Osteoblast (primary cell): ENCODE results near the gene ARHGAP32. TPM values are rescaled to one million over a fixed set of nuclear protein-coding genes. Genes with fewer than 3 reads are reported as not detected.

ENCODE experiments used
- DNase-seq: peaks from one replicate; pipeline ENCODE4 v3.0.0; 2011; ENCODE audit warnings: low spot score, mixed read lengths; ENCODE audit not compliant: insufficient read length; ENCODE audit errors: missing footprints
- H2AFZ ChIP-seq: 2 replicates; pipeline ENCODE4 v1.6.0; 2011; ENCODE audit warnings: mild to moderate bottlenecking, low read length
- H3K27ac ChIP-seq: 2 replicates; pipeline ENCODE4 v1.5.1; 2011; ENCODE audit warnings: mild to moderate bottlenecking, low read depth, low read length, moderate library complexity
- H3K27me3 ChIP-seq: 2 replicates; pipeline ENCODE4 v1.6.0; 2012; ENCODE audit warnings: mild to moderate bottlenecking, control low read depth, inconsistent platforms, low read length, moderate library complexity; ENCODE audit not compliant: insufficient read depth
- H3K36me3 ChIP-seq: 2 replicates; pipeline ENCODE4 v1.5.1; 2011; ENCODE audit warnings: mild to moderate bottlenecking, low read length, control low read depth, moderate library complexity; ENCODE audit not compliant: insufficient read depth
- H3K4me1 ChIP-seq: 2 replicates; pipeline ENCODE4 v1.5.1; 2011; ENCODE audit warnings: mild to moderate bottlenecking, low read length, control low read depth, moderate library complexity; ENCODE audit not compliant: insufficient read depth
- H3K4me2 ChIP-seq: 2 replicates; pipeline ENCODE4 v1.6.0; 2011; ENCODE audit warnings: mild to moderate bottlenecking, low read length; ENCODE audit not compliant: insufficient read depth
- H3K4me3 ChIP-seq: fragments of 200-600 bp; sonication (generic); 3 replicates; pipeline ENCODE4 v1.5.1; 2012; ENCODE audit warnings: mild to moderate bottlenecking, low read length, inconsistent platforms; ENCODE audit not compliant: insufficient read depth
- H3K79me2 ChIP-seq: 2 replicates; pipeline ENCODE4 v1.6.0; 2012; ENCODE audit warnings: mild to moderate bottlenecking, low read length, control low read depth, inconsistent platforms; ENCODE audit not compliant: insufficient read depth
- H3K9me3 ChIP-seq: 2 replicates; pipeline ENCODE4 v1.5.1; 2011; ENCODE audit warnings: low read depth, low read length, control low read depth
- H4K20me1 ChIP-seq: 2 replicates; pipeline ENCODE4 v1.6.0; 2012; ENCODE audit warnings: mild to moderate bottlenecking, low read length, control low read depth; ENCODE audit not compliant: insufficient read depth
- total RNA-seq: library from RNA; depleted of rRNA; stranded (reverse); fragments of >200 nt; gene quantifications from 2 replicates; pipeline ENCODE4 v1.2.3, GENCODE V29; 2012
- TF ChIP-seq, protein P1 (sequence below): IDR thresholded peaks from 2 replicates; pipeline ENCODE4 v1.5.1; 2011; ENCODE audit warnings: mild to moderate bottlenecking, low read depth, low read length, moderate library complexity; ENCODE audit errors: extremely low read depth

The ARHGAP32 gene
- total RNA-seq, 1 donor = 25.3 TPM

DNA sequence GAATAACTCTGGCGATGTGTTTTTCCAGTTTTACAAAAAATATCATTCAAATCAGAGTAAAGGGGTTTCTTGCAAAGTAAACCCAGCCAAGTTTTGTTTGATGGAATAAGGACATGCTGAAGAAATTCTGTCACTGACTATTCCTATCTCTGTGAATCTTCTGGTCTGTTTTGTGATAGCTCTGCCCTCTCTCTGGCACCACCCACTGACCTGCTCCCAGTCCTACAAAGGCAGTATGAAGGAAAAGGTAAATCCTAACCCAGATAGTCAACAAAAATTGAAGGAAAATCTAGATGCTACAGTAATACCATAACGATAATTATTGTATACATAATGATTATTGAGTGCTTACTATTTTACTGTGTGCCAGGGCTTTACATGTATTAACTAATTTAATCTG lies 173.1 kb downstream of the ARHGAP32 start:
- TF ChIP-seq, protein P1, sequence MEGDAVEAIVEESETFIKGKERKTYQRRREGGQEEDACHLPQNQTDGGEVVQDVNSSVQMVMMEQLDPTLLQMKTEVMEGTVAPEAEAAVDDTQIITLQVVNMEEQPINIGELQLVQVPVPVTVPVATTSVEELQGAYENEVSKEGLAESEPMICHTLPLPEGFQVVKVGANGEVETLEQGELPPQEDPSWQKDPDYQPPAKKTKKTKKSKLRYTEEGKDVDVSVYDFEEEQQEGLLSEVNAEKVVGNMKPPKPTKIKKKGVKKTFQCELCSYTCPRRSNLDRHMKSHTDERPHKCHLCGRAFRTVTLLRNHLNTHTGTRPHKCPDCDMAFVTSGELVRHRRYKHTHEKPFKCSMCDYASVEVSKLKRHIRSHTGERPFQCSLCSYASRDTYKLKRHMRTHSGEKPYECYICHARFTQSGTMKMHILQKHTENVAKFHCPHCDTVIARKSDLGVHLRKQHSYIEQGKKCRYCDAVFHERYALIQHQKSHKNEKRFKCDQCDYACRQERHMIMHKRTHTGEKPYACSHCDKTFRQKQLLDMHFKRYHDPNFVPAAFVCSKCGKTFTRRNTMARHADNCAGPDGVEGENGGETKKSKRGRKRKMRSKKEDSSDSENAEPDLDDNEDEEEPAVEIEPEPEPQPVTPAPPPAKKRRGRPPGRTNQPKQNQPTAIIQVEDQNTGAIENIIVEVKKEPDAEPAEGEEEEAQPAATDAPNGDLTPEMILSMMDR = no peak
- H3K27ac ChIP-seq = no peak overlapping the region
- H2AFZ ChIP-seq = no peak overlapping the region
- H3K4me3 ChIP-seq = no peak overlapping the region
- H3K79me2 ChIP-seq = no peaks in the 10 kb centered on the region
- no peaks in the 10 kb centered on the region for H4K20me1 ChIP-seq
- no peak overlapping the region for H3K4me2 ChIP-seq
- H3K36me3 ChIP-seq = no peaks in the 10 kb centered on the region
- no peak for DNase-seq
- no peaks in the 10 kb centered on the region for H3K9me3 ChIP-seq
- H3K4me1 ChIP-seq = no peaks in the 10 kb centered on the region
- no peaks in the 10 kb centered on the region for H3K27me3 ChIP-seq

DNA sequence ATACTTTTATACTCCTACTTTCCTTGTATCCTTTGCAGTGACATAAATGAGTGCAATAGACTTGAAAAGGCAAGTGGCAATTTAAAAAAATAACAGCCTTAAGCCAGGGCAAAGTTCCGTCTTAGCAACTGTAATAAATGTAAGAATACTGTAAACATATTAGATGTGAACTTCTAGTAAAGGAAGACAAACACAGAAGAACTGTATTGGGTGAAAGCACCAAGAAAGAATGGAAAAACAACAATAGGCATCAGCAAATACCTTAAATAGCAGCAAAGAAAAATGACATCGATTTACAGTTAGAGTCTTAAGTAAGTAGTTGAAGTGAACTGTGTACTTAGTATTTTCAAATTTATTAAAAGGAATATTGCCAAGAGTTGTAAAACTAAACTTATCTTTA lies 174.0 kb downstream of the ARHGAP32 start:
- Histone ChIP-seq H2AFZ (no peak overlapping the region), H3K27me3 (no peaks in the 10 kb centered on the region), H3K27ac (no peak overlapping the region), H3K9me3 (no peaks in the 10 kb centered on the region), H3K4me3 (no peak overlapping the region), H4K20me1 (no peaks in the 10 kb centered on the region), H3K79me2 (no peaks in the 10 kb centered on the region), H3K4me2 (no peak overlapping the region), H3K4me1 (no peaks in the 10 kb centered on the region), H3K36me3 (no peaks in the 10 kb centered on the region)
- DNase-seq = no peak
- TF ChIP-seq, protein P1 = no peak

DNA sequence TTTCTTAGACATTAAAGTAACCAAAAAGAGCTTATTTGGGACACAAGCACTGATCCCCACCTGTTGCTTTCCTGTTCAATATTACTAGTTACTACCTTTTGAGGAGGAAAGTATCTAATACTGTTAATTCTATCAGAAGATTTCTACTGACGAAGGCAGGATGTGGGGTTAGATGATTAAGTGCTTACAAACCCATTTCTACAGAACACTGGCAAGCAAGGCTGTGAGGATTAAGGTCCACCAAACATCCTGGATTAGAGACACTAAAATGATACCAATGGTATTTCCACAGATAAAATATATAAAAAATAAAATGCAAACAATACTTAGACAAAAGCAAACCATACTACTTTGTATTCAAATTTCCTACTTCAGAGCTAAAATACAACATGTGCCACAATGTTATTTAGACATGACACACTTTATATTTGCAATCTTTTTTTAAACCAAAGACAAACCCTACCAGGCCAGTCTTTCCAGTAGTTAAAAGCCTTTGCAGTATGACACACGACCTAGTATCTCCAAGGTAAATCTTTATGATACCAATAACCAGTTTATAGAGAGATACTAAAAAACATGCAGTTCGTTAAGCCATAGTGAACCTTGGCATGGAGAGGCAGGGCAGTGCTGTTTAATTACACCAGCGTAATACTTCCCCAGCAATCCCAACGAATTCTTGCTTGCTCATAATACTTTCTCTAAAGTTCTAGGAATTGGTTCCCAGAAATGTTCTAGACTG lies 178.2 kb downstream of the ARHGAP32 start:
- no peak overlapping the region for H3K27ac ChIP-seq
- no peaks in the 10 kb centered on the region for H3K4me1 ChIP-seq
- no peak overlapping the region for H2AFZ ChIP-seq
- H3K27me3 ChIP-seq = no peaks in the 10 kb centered on the region
- TF ChIP-seq, protein P1 = no peak
- no peaks in the 10 kb centered on the region for H3K9me3 ChIP-seq
- no peaks in the 10 kb centered on the region for H3K79me2 ChIP-seq
- no peak for DNase-seq
- H4K20me1 ChIP-seq = no peaks in the 10 kb centered on the region
- H3K36me3 ChIP-seq = no peaks in the 10 kb centered on the region
- H3K4me3 ChIP-seq = no peak overlapping the region
- H3K4me2 ChIP-seq = no peak overlapping the region

DNA sequence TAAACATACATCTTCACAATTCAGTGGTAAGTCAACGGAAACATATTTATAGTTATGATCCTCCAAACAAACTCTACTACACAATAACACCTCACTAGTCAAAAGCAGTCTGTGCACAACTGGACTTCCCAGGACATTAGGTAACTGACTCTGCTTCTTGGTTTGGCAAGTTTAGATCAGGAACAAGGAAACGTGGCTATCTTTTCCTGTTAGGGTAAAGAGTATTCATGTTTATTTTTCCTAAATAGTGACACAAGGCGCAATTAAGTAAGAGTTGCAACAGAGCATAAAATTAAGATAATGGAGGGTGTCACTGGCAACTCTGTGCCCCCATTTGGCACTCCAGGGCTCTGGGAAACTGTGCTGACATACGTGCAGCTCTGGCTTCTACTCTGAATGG lies 179.2 kb downstream of the ARHGAP32 start:
- H3K4me2 ChIP-seq = no peak overlapping the region
- no peaks in the 10 kb centered on the region for H3K9me3 ChIP-seq
- TF ChIP-seq, protein P1 = no peak
- no peak overlapping the region for H3K4me3 ChIP-seq
- no peak overlapping the region for H3K27ac ChIP-seq
- H3K79me2 ChIP-seq = no peaks in the 10 kb centered on the region
- no peaks in the 10 kb centered on the region for H3K27me3 ChIP-seq
- no peaks in the 10 kb centered on the region for H4K20me1 ChIP-seq
- no peaks in the 10 kb centered on the region for H3K4me1 ChIP-seq
- DNase-seq = no peak
- no peaks in the 10 kb centered on the region for H3K36me3 ChIP-seq
- H2AFZ ChIP-seq = no peak overlapping the region
